A549 (cell line): ENCODE data around the gene MYO1E.

Experiments used
- CHD2 ChIP-seq: fragments of 150-350 bp; IDR thresholded peaks from 2 replicates; pipeline ENCODE4 v1.6.1; 2014; ENCODE audit warnings: low read length; ENCODE audit not compliant: partially characterized antibody
- EP300 ChIP-seq, 2 experiments: fragments of >200 bp; sonication (Bioruptor Twin); formaldehyde crosslinking; IDR thresholded peaks; 2 replicates in 1 of 2; 3 replicates in 1 of 2; pipeline ENCODE4 v1.6.1; 2016 to 2017
- JUN ChIP-seq, 2 experiments: fragments of >200 bp; sonication (Bioruptor Twin); formaldehyde crosslinking; IDR thresholded peaks; 2 replicates in 1 of 2; 3 replicates in 1 of 2; pipeline ENCODE4 v1.6.1; 2016 to 2017
- KDM5A ChIP-seq: fragments of 200-600 bp; sonication (generic); IDR thresholded peaks from 2 replicates; pipeline ENCODE4 v1.6.1; 2016; ENCODE audit warnings: antibody characterized with exemption, mild to moderate bottlenecking
- MAZ ChIP-seq: fragments of 150-350 bp; IDR thresholded peaks from 2 replicates; pipeline ENCODE4 v1.6.1; 2014; ENCODE audit warnings: antibody characterized with exemption, low read depth, low read length, borderline replicate concordance
- POLR2A ChIP-seq: IDR thresholded peaks from 2 replicates; pipeline ENCODE4 v1.6.1; 2012; ENCODE audit warnings: mild to moderate bottlenecking, low read length
- RFX5 ChIP-seq: fragments of 450-650 bp; IDR thresholded peaks from 2 replicates; pipeline ENCODE4 v1.7.1; 2014; ENCODE audit warnings: antibody characterized with exemption, mild to moderate bottlenecking, moderate library complexity
- TF ChIP-seq, protein P1 (sequence below): fragments of >200 bp; sonication (Bioruptor Twin); formaldehyde crosslinking; IDR thresholded peaks from 3 replicates; pipeline ENCODE4 v1.5.1; 2016
- TF ChIP-seq, protein P2 (sequence below): fragments of >200 bp; sonication (Bioruptor Twin); formaldehyde crosslinking; IDR thresholded peaks from 3 replicates; pipeline ENCODE4 v1.6.1; 2016

DNA sequence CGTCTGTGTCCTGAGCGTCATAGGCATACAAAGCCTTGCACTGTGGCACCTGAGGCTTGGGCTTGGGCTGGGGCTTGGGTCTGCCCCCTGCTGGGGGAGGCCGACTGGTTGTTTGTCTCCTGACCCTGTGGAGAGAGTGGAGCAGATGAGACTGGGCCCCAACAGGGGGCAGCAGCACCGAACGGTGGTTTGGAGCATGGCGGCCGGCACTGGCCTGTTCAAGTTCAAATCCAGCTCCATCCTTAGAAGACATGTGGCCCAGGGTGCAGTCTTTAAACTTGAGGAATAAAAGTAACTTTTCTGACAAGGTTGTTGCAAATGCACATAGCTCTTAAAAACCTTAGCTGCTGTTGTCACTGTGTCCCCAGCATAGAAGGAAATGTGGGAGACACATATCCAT is 234.4 kb downstream of the MYO1E start:
- TF ChIP-seq EP300 (IDR thresholded peaks at IDR 0.05): no peak
- TF ChIP-seq, protein P1, sequence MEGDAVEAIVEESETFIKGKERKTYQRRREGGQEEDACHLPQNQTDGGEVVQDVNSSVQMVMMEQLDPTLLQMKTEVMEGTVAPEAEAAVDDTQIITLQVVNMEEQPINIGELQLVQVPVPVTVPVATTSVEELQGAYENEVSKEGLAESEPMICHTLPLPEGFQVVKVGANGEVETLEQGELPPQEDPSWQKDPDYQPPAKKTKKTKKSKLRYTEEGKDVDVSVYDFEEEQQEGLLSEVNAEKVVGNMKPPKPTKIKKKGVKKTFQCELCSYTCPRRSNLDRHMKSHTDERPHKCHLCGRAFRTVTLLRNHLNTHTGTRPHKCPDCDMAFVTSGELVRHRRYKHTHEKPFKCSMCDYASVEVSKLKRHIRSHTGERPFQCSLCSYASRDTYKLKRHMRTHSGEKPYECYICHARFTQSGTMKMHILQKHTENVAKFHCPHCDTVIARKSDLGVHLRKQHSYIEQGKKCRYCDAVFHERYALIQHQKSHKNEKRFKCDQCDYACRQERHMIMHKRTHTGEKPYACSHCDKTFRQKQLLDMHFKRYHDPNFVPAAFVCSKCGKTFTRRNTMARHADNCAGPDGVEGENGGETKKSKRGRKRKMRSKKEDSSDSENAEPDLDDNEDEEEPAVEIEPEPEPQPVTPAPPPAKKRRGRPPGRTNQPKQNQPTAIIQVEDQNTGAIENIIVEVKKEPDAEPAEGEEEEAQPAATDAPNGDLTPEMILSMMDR: peak; percentile 83
- no peak for TF ChIP-seq POLR2A
- TF ChIP-seq, protein P2, sequence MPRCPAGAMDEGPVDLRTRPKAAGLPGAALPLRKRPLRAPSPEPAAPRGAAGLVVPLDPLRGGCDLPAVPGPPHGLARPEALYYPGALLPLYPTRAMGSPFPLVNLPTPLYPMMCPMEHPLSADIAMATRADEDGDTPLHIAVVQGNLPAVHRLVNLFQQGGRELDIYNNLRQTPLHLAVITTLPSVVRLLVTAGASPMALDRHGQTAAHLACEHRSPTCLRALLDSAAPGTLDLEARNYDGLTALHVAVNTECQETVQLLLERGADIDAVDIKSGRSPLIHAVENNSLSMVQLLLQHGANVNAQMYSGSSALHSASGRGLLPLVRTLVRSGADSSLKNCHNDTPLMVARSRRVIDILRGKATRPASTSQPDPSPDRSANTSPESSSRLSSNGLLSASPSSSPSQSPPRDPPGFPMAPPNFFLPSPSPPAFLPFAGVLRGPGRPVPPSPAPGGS: no peak
- TF ChIP-seq MAZ: no peak
- no peak for TF ChIP-seq KDM5A
- TF ChIP-seq JUN (IDR thresholded peaks at IDR 0.05): no peak
- no peak for TF ChIP-seq RFX5
- TF ChIP-seq CHD2: no peak
